ENCODE results near the gene CENPN.

CENPN gene

GRCh38 chr16:81077076-81077940, 70.3 kb downstream of the CENPN start, which contains the start of gene C16orf46:
Gene C16orf46, minus strand, starts transcription at chr16:81077238. Its CDS starts 13,283 bp downstream, at chr16:81063955.
- H3K4me3 ChIP-seq (ENCODE audit: low read depth, low read length), result peak within 1 kb of the TSS; percentile 63
- TF ChIP-seq CTCF (IDR thresholded peaks at IDR 0.05; ENCODE audit: borderline replicate concordance, insufficient read depth, low read depth, low read length), result no peak

GRCh38 chr16:81080233-81080632, 73.2 kb downstream of the CENPN start:
- H3K4me3 ChIP-seq (ENCODE audit: low read depth, low read length), result no peak overlapping the region
- TF ChIP-seq CTCF (IDR thresholded peaks at IDR 0.05; ENCODE audit: borderline replicate concordance, insufficient read depth, low read depth, low read length), result no peak

GRCh38 chr16:81081014-81081413, 74.0 kb downstream of the CENPN start:
- no peak for TF ChIP-seq CTCF (IDR thresholded peaks at IDR 0.05; ENCODE audit: borderline replicate concordance, insufficient read depth, low read depth, low read length)
- H3K4me3 ChIP-seq (ENCODE audit: low read depth, low read length), result no peak overlapping the region

Measured in GM12875 (cell line).